HepG2 (cell line): ENCODE data around the gene GAL3ST3. TPM values are rescaled to one million over a fixed set of nuclear protein-coding genes. Genes with fewer than 3 reads are reported as not detected.
A peak's percentile ranks its signal among the peaks of the same experiment; 100 is the strongest.

Experiments
- ATF4 ChIP-seq, 2 experiments: fragments of 450-650 bp in 1 of 2; sonication (generic) in 1 of 2; formaldehyde crosslinking; IDR thresholded peaks; 2 replicates each; pipeline versions ENCODE4 v1.5.0 to v1.8.0; 2020 to 2022; ENCODE audit warnings: mild to moderate bottlenecking in 1 of 2, missing genetic modification reagents in 1 of 2
- CREB1 ChIP-seq, 2 experiments: fragments of 450-650 bp in 1 of 2; IDR thresholded peaks; 2 replicates each; pipeline ENCODE4 v1.6.1; 2016 to 2017; ENCODE audit warnings: control low read depth in 1 of 2, mild to moderate bottlenecking in 1 of 2, missing compliant biosample characterization in 1 of 2, missing genetic modification characterization in 1 of 2
- FIP1L1 ChIP-seq: fragments of 200-400 bp; formaldehyde crosslinking; IDR thresholded peaks from 2 replicates; pipeline ENCODE4 v1.6.1; 2018; ENCODE audit warnings: low read depth, mild to moderate bottlenecking, low read length, moderate library complexity, borderline replicate concordance; ENCODE audit not compliant: insufficient read depth
- GPBP1L1 ChIP-seq: sonication (generic); formaldehyde crosslinking; IDR thresholded peaks from 2 replicates; pipeline ENCODE4 v1.5.0; 2020; ENCODE audit warnings: mild to moderate bottlenecking, missing genetic modification reagents
- HHEX ChIP-seq: IDR thresholded peaks from 2 replicates; pipeline ENCODE4 v1.6.1; 2016; ENCODE audit warnings: control low read depth
- HMG20A ChIP-seq: IDR thresholded peaks from 2 replicates; pipeline ENCODE4 v1.6.1; 2016; ENCODE audit warnings: borderline replicate concordance
- KLF9 ChIP-seq: IDR thresholded peaks from 2 replicates; pipeline ENCODE4 v1.6.1; 2016; ENCODE audit warnings: low read depth
- MAZ ChIP-seq, 2 experiments: sonication (generic) in 1 of 2; formaldehyde crosslinking in 1 of 2; IDR thresholded peaks; 2 replicates each; pipeline versions ENCODE4 v1.5.0 to v1.6.1; 2012 to 2020; ENCODE audit warnings: low read depth in 2 of 2, mild to moderate bottlenecking in 2 of 2, borderline replicate concordance in 1 of 2, improper control_type of control experiment in 1 of 2, low read length in 1 of 2, missing genetic modification reagents in 1 of 2, moderate library complexity in 1 of 2
- MTA3 ChIP-seq: sonication (generic); formaldehyde crosslinking; IDR thresholded peaks from 2 replicates; pipeline ENCODE4 v1.4.0; 2020; ENCODE audit warnings: missing genetic modification reagents
- PHB2 ChIP-seq: fragments of 450-650 bp; IDR thresholded peaks from 2 replicates; pipeline ENCODE4 v1.6.1; 2018; ENCODE audit not compliant: partially characterized antibody
- POLR2AphosphoS2 ChIP-seq: IDR thresholded peaks from 2 replicates; pipeline ENCODE4 v1.6.1; 2011; ENCODE audit warnings: low read depth, low read length, improper control_type of control experiment
- SMAD3 ChIP-seq: sonication (generic); formaldehyde crosslinking; IDR thresholded peaks from 2 replicates; pipeline ENCODE4 v1.4.0; 2020; ENCODE audit warnings: missing genetic modification reagents
- SMARCC2 ChIP-seq: fragments of 450-650 bp; IDR thresholded peaks from 2 replicates; pipeline ENCODE4 v1.6.1; 2017; ENCODE audit warnings: antibody characterized with exemption, mild to moderate bottlenecking
- ZNF343 ChIP-seq: sonication (generic); formaldehyde crosslinking; IDR thresholded peaks from 2 replicates; pipeline ENCODE4 v1.4.0; 2020; ENCODE audit warnings: mild to moderate bottlenecking, missing genetic modification reagents
- ZNF660 ChIP-seq: sonication (generic); formaldehyde crosslinking; IDR thresholded peaks from 2 replicates; pipeline ENCODE4 v1.5.1; 2020; ENCODE audit warnings: mild to moderate bottlenecking, low read depth, missing genetic modification reagents, borderline replicate concordance
- polyA plus RNA-seq, 8 experiments: library from polyadenylated mRNA; depleted of rRNA in 3 of 8; stranded (reverse) in 7 of 8; unstranded in 1 of 8; fragments of >200 nt; fragmentation: Illumina TruSeq in 4 of 8; extraction: Trizol in 4 of 8; gene quantifications; 2 replicates each; pipeline versions ENCODE4 v1.2.1 to v1.2.3, GENCODE V29; 2011 to 2016; ENCODE audit warnings: low read depth in 4 of 8, missing spikeins in 1 of 8, mixed read lengths in 1 of 8; ENCODE audit not compliant: insufficient read depth in 1 of 8
- total RNA-seq, 5 experiments: library from RNA; depleted of rRNA; stranded (reverse); fragments of >200 nt; fragmentation: Illumina TruSeq; extraction: Trizol; gene quantifications; 2 replicates each; pipeline ENCODE4 v1.2.3, GENCODE V29; 2016; ENCODE audit warnings: low read depth in 1 of 5
- TF ChIP-seq, protein P1 (sequence below): sonication (generic); formaldehyde crosslinking; IDR thresholded peaks from 2 replicates; pipeline ENCODE4 v1.9.0; 2021; ENCODE audit warnings: mild to moderate bottlenecking, missing genetic modification reagents
- TF ChIP-seq, protein P2 (sequence below): sonication (generic); formaldehyde crosslinking; IDR thresholded peaks from 2 replicates; pipeline ENCODE4 v1.4.0; 2020; ENCODE audit warnings: missing genetic modification reagents, mild to moderate bottlenecking, borderline replicate concordance

The GAL3ST3 gene
- total and polyA plus RNA-seq, 2 of the 13 experiments (the other 11 are each of a cell fraction or from before 2014, with no cell fraction given): not detected

GRCh38 chr11:66001942-66002647, 46.9 kb downstream of the GAL3ST3 start, which contains the start of the genes BANF1 and EIF1AD (continued):
- TF ChIP-seq POLR2AphosphoS2 (no peak), MAZ (IDR thresholded peaks at IDR 0.05; ENCODE audit: borderline replicate concordance, low read depth, low read length) (peak; percentile 88; the same call in 1 of the 2 replicates), MAZ (CRISPR knock-in tag; IDR thresholded peaks at IDR 0.05; ENCODE audit: low read depth) (0 out of 2 replicates have a peak, but pooled peaks have one; percentile 18), ATF4 (CRISPR knock-in tag; IDR thresholded peaks at IDR 0.05) (peak in 1 of 2 experiments; percentile 37; a peak in 1 of 4 replicates), CREB1 (IDR thresholded peaks at IDR 0.05) (no peak), CREB1 (CRISPR knock-in tag; IDR thresholded peaks at IDR 0.05) (peak; percentile 86), FIP1L1 (0 out of 2 replicates have a peak, but pooled peaks have one; percentile 68), ZNF660 (CRISPR knock-in tag) (no peak), SMAD3 (CRISPR knock-in tag) (peak; percentile 95), HHEX (CRISPR knock-in tag) (peak; percentile 46; the same call in 1 of the 2 replicates), ZNF343 (CRISPR knock-in tag) (peak; percentile 94), PHB2 (no peak), HMG20A (peak; percentile 53; the same call in 1 of the 2 replicates), GPBP1L1 (CRISPR knock-in tag) (no peak), MTA3 (CRISPR knock-in tag) (no peak), KLF9 (CRISPR knock-in tag) (peak; percentile 72; the same call in 1 of the 2 replicates), SMARCC2 (no peak)
- TF ChIP-seq, protein P1, sequence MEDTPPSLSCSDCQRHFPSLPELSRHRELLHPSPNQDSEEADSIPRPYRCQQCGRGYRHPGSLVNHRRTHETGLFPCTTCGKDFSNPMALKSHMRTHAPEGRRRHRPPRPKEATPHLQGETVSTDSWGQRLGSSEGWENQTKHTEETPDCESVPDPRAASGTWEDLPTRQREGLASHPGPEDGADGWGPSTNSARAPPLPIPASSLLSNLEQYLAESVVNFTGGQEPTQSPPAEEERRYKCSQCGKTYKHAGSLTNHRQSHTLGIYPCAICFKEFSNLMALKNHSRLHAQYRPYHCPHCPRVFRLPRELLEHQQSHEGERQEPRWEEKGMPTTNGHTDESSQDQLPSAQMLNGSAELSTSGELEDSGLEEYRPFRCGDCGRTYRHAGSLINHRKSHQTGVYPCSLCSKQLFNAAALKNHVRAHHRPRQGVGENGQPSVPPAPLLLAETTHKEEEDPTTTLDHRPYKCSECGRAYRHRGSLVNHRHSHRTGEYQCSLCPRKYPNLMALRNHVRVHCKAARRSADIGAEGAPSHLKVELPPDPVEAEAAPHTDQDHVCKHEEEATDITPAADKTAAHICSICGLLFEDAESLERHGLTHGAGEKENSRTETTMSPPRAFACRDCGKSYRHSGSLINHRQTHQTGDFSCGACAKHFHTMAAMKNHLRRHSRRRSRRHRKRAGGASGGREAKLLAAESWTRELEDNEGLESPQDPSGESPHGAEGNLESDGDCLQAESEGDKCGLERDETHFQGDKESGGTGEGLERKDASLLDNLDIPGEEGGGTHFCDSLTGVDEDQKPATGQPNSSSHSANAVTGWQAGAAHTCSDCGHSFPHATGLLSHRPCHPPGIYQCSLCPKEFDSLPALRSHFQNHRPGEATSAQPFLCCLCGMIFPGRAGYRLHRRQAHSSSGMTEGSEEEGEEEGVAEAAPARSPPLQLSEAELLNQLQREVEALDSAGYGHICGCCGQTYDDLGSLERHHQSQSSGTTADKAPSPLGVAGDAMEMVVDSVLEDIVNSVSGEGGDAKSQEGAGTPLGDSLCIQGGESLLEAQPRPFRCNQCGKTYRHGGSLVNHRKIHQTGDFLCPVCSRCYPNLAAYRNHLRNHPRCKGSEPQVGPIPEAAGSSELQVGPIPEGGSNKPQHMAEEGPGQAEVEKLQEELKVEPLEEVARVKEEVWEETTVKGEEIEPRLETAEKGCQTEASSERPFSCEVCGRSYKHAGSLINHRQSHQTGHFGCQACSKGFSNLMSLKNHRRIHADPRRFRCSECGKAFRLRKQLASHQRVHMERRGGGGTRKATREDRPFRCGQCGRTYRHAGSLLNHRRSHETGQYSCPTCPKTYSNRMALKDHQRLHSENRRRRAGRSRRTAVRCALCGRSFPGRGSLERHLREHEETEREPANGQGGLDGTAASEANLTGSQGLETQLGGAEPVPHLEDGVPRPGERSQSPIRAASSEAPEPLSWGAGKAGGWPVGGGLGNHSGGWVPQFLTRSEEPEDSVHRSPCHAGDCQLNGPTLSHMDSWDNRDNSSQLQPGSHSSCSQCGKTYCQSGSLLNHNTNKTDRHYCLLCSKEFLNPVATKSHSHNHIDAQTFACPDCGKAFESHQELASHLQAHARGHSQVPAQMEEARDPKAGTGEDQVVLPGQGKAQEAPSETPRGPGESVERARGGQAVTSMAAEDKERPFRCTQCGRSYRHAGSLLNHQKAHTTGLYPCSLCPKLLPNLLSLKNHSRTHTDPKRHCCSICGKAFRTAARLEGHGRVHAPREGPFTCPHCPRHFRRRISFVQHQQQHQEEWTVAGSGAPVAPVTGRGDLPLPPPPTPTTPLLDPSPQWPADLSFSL (CRISPR knock-in tag): no peak
- TF ChIP-seq, protein P2, sequence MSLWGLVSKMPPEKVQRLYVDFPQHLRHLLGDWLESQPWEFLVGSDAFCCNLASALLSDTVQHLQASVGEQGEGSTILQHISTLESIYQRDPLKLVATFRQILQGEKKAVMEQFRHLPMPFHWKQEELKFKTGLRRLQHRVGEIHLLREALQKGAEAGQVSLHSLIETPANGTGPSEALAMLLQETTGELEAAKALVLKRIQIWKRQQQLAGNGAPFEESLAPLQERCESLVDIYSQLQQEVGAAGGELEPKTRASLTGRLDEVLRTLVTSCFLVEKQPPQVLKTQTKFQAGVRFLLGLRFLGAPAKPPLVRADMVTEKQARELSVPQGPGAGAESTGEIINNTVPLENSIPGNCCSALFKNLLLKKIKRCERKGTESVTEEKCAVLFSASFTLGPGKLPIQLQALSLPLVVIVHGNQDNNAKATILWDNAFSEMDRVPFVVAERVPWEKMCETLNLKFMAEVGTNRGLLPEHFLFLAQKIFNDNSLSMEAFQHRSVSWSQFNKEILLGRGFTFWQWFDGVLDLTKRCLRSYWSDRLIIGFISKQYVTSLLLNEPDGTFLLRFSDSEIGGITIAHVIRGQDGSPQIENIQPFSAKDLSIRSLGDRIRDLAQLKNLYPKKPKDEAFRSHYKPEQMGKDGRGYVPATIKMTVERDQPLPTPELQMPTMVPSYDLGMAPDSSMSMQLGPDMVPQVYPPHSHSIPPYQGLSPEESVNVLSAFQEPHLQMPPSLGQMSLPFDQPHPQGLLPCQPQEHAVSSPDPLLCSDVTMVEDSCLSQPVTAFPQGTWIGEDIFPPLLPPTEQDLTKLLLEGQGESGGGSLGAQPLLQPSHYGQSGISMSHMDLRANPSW (CRISPR knock-in tag): 0 out of 2 replicates have a peak, but pooled peaks have one; percentile 61
